Mesothelial cell of epicardium (in vitro differentiated cells): ENCODE measurements around the gene CHST1. TPM values are rescaled to one million over a fixed set of nuclear protein-coding genes. Genes with fewer than 3 reads are reported as not detected.

Experiments used
- DNase-seq, 2 experiments: peaks; one replicate each; pipeline ENCODE4 v3.0.0; 2021; ENCODE audit warnings: low spot score in 2 of 2; ENCODE audit not compliant: unreplicated experiment in 2 of 2
- H3K27ac Mint-ChIP-seq: 2 replicates; pipeline ENCODE4 v1.8.0; 2021; ENCODE audit warnings: mixed read lengths
- H3K27me3 Mint-ChIP-seq: 2 replicates; pipeline ENCODE4 v1.8.0; 2021; ENCODE audit warnings: low read depth, mixed read lengths
- H3K36me3 Mint-ChIP-seq: 2 replicates; pipeline ENCODE4 v1.8.0; 2021; ENCODE audit warnings: mixed read lengths
- H3K4me1 Mint-ChIP-seq: 2 replicates; pipeline ENCODE4 v1.8.0; 2021; ENCODE audit warnings: mixed read lengths
- H3K4me3 Mint-ChIP-seq: 2 replicates; pipeline ENCODE4 v1.8.0; 2021; ENCODE audit warnings: mild to moderate bottlenecking, moderate library complexity, mixed read lengths
- H3K9me3 Mint-ChIP-seq: 2 replicates; pipeline ENCODE4 v1.8.0; 2021; ENCODE audit warnings: mixed read lengths
- CTCF ChIP-seq: fragments of 200-600 bp; sonication (generic); IDR thresholded peaks from one replicate; pipeline ENCODE4 v1.5.0; 2021; ENCODE audit warnings: antibody characterized with exemption; ENCODE audit not compliant: unreplicated experiment
- total RNA-seq: library from RNA; stranded (reverse); gene quantifications from 3 replicates; pipeline ENCODE4 v1.2.1, GENCODE V29; 2021

The CHST1 gene
- total RNA-seq, 1 donor from 2014 or later, result 1.6 TPM

GRCh38 chr11:45609337-45609736 is 56.1 kb downstream of the CHST1 start:
- Mint-ChIP-seq H3K27me3 (peaks cover 53% of the 10 kb centered on the region), H3K27ac (no peak overlapping the region), H3K4me3 (no peak overlapping the region), H3K4me1 (no peaks in the 10 kb centered on the region), H3K36me3 (no peaks in the 10 kb centered on the region), H3K9me3 (no peaks in the 10 kb centered on the region)
- DNase-seq, result no peak
- no peak for TF ChIP-seq CTCF

DNA sequence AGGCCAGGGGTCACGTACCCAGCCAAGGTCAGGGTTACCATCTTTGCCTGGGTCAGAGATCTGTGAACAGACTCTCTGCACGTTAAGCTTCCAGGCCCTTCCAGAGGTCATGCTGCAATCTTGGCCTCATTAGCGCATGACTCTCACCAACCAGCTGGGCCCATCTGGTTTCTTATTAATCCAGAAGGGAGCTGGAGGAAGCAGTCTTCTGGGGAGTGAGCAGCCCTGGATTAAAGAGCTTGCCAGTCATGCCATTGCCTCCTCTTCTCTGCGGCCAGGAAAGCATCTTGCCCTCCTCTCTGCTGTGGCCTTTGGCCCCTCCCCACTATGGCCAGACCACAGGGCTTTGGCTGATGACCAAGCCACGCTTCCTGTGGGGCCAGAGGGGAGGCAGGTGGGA is 57.4 kb downstream of the CHST1 start:
- H3K4me1 Mint-ChIP-seq, result no peaks in the 10 kb centered on the region
- H3K27ac Mint-ChIP-seq, result no peak overlapping the region
- no peaks in the 10 kb centered on the region for H3K9me3 Mint-ChIP-seq
- peaks cover 56% of the 10 kb centered on the region for H3K27me3 Mint-ChIP-seq
- H3K4me3 Mint-ChIP-seq, result no peak overlapping the region
- no peaks in the 10 kb centered on the region for H3K36me3 Mint-ChIP-seq
- TF ChIP-seq CTCF, result no peak
- no peak for DNase-seq

DNA sequence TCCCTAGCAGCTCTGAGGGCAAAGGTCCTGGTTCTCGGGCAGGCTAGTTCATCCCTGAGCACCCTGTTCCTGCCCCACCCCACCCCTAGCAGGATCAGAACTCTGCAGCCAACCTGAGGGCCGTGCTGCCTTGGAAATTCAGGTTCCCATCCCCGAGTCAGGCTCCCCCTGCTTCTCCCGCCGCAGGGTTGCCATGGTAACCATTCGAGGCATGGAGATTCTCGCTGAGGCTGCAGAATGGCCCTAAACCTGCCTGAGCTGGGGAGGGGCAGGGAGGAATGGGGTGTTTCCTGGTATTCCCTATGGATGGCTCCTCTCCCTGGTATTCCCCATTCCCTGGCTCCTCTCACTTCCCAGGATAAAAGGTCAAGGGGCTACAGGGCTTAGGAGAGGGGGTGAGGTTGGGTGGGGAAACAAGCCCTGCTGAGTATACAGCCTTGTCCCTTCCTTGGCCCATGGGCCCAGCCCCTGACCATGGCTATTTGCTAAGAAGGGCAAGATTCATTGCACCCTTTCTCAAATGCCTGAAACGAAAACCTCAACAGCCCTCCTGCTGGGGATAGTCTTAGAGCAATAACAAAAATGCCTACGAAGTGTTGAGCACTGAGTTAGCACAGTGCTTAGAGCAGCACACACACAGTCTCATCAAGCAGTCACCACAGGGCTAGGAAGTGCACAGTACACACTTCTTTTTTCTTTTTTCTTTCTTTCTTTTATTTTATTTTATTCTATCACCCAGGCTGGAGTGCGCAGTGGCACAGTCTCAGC is 58.7 kb downstream of the CHST1 start:
- no peak overlapping the region for H3K4me3 Mint-ChIP-seq
- DNase-seq, result no peak

GRCh38 chr11:45605051-45605450 is 60.4 kb downstream of the CHST1 start:
- H3K4me1 Mint-ChIP-seq, result no peaks in the 10 kb centered on the region
- H3K27me3 Mint-ChIP-seq, result peaks cover 39% of the 10 kb centered on the region
- no peak for DNase-seq
- TF ChIP-seq CTCF, result no peak
- H3K4me3 Mint-ChIP-seq, result no peak overlapping the region
- no peaks in the 10 kb centered on the region for H3K36me3 Mint-ChIP-seq
- H3K9me3 Mint-ChIP-seq, result peaks cover 4% of the 10 kb centered on the region
- no peak overlapping the region for H3K27ac Mint-ChIP-seq

More for the DNA sequence above, 58.7 kb downstream of the CHST1 start:
- H3K9me3 Mint-ChIP-seq, result peaks cover 3% of the 10 kb centered on the region
- no peaks in the 10 kb centered on the region for H3K36me3 Mint-ChIP-seq
- no peak overlapping the region for H3K27ac Mint-ChIP-seq
- peaks cover 49% of the 10 kb centered on the region for H3K27me3 Mint-ChIP-seq
- H3K4me1 Mint-ChIP-seq, result no peaks in the 10 kb centered on the region
- TF ChIP-seq CTCF, result no peak

GRCh38 chr11:45603946-45604682 is 61.3 kb downstream of the CHST1 start:
- no peak overlapping the region for H3K27ac Mint-ChIP-seq
- no peaks in the 10 kb centered on the region for H3K36me3 Mint-ChIP-seq

More at GRCh38 chr11:45603946-45604682, 61.3 kb downstream of the CHST1 start:
- no peak for DNase-seq
- peaks cover 31% of the 10 kb centered on the region for H3K27me3 Mint-ChIP-seq
- H3K4me1 Mint-ChIP-seq, result no peaks in the 10 kb centered on the region
- peaks cover 4% of the 10 kb centered on the region for H3K9me3 Mint-ChIP-seq
- TF ChIP-seq CTCF, result no peak
- no peak overlapping the region for H3K4me3 Mint-ChIP-seq
